HUES6 (cell line): ENCODE results near the gene SERPINA6.

Experiments
- H3K27ac ChIP-seq: 2 replicates; pipeline ENCODE4 v1.7.0; 2013; ENCODE audit warnings: low read depth, mild to moderate bottlenecking, low read length, inconsistent platforms
- H3K27me3 ChIP-seq: 2 replicates; pipeline ENCODE4 v1.6.1; 2013; ENCODE audit warnings: low read length; ENCODE audit not compliant: control insufficient read depth, insufficient read depth
- H3K36me3 ChIP-seq: 2 replicates; pipeline ENCODE4 v1.6.1; 2013; ENCODE audit warnings: low read length; ENCODE audit not compliant: control insufficient read depth, insufficient read depth
- H3K4me1 ChIP-seq: 2 replicates; pipeline ENCODE4 v1.6.1; 2013; ENCODE audit warnings: low read length; ENCODE audit not compliant: control insufficient read depth, insufficient read depth
- H3K4me3 ChIP-seq: 2 replicates; pipeline ENCODE4 v1.5.1; 2013; ENCODE audit warnings: low read depth, low read length
- H3K9ac ChIP-seq: one replicate; pipeline ENCODE4 v1.6.1; 2013; ENCODE audit warnings: mild to moderate bottlenecking, low read length
- H3K9me3 ChIP-seq: 2 replicates; pipeline ENCODE4 v1.6.1; 2013; ENCODE audit warnings: low read depth, low read length; ENCODE audit not compliant: control insufficient read depth, insufficient read depth

The SERPINA6 gene

DNA sequence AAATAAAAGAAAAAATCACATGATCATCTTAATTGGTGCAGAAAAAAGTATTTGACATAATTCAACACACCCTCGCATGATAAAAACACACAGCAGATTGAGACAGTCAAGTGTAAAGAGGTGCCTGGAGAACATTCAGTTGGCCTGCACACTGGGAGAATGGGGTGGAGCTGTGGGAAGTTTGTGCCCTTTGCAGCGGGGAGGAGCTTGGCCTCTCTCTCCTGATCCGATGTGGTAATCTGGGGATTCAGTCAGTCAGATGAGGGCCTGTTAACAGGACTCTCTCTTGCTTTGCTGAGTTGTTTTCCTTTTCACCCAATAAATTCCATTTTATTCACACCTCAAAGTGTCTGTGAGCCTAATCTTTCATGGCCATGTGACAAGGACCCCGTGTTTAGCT, 5.9 kb downstream of the SERPINA6 start:
- H3K9me3 ChIP-seq, result no peaks in the 10 kb centered on the region
- H3K4me1 ChIP-seq, result no peaks in the 10 kb centered on the region
- H3K27me3 ChIP-seq, result no peaks in the 10 kb centered on the region
- H3K9ac ChIP-seq, result no peak overlapping the region
- no peak overlapping the region for H3K4me3 ChIP-seq
- no peaks in the 10 kb centered on the region for H3K36me3 ChIP-seq
- no peak overlapping the region for H3K27ac ChIP-seq

GRCh38 chr14:94316692-94317091, 6.4 kb downstream of the SERPINA6 start:
- no peaks in the 10 kb centered on the region for H3K36me3 ChIP-seq
- no peak overlapping the region for H3K4me3 ChIP-seq
- no peak overlapping the region for H3K27ac ChIP-seq
- no peaks in the 10 kb centered on the region for H3K27me3 ChIP-seq
- no peaks in the 10 kb centered on the region for H3K9me3 ChIP-seq
- H3K9ac ChIP-seq, result no peak overlapping the region
- no peaks in the 10 kb centered on the region for H3K4me1 ChIP-seq

DNA sequence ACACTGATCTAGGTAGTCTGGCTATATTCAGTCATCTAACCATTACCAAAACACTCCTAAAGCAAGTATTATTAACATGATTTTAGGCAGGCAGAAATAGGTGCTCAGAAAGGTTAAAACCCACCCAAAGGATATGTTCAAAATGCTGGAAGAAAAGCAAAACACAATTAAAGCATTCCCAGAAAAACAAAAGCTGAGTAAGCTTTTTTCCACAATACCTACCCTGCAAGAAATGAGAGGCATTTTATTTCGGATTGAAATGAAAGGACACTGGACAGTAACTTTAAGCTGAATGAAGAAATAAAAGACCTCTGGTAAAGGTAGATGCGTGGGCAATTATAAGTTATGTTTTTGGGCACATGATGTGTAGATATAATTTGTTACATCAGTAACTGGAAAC, 8.2 kb downstream of the SERPINA6 start:
- Histone ChIP-seq H3K9ac (no peak overlapping the region), H3K4me3 (no peak overlapping the region), H3K36me3 (no peaks in the 10 kb centered on the region), H3K27ac (no peak overlapping the region), H3K4me1 (no peaks in the 10 kb centered on the region), H3K9me3 (no peaks in the 10 kb centered on the region), H3K27me3 (no peaks in the 10 kb centered on the region)

DNA sequence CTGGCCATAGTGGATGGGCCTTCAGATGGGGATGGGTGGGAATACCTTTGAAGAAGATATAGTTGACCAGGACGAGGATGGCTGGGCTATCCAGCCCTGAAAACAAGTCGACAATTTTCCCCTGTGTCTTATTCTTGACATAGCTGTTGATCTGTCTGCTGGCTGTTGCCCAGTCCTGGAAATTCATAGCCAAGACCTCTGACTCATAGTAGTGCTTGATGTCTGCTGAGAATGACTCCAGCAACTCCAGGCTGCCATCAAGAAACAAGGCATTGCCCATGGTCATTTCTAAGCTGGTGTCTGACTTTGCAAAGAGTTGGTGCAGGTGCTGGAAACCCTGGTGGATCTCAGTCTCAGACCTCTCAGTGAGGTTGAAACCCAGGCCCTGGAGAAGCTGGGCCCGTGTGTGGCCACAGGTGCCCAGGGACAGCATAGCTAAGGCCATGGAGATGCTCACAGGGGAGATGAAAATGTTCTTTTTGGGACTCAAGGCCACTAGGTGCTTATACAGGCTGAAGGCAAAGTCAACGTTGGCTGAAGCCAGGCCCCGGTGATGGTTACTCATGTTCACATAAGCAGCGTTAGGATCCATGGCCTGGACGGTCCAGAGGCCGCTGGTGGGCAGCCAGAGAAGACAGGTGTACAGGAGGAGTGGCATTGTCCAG, 9.0 kb downstream of the SERPINA6 start:
- Histone ChIP-seq H3K36me3 (no peaks in the 10 kb centered on the region), H3K4me3 (no peak overlapping the region), H3K9ac (no peak overlapping the region), H3K4me1 (no peaks in the 10 kb centered on the region), H3K9me3 (peaks cover 4% of the 10 kb centered on the region; the same call in 1 of the 2 replicates), H3K27me3 (no peaks in the 10 kb centered on the region), H3K27ac (no peak overlapping the region)

GRCh38 chr14:94312481-94313246, 10.5 kb downstream of the SERPINA6 start:
- H3K4me3 ChIP-seq, result no peak overlapping the region
- H3K27me3 ChIP-seq, result no peaks in the 10 kb centered on the region
- H3K27ac ChIP-seq, result no peak overlapping the region
- H3K9me3 ChIP-seq, result peaks cover 12% of the 10 kb centered on the region
- no peaks in the 10 kb centered on the region for H3K36me3 ChIP-seq
- H3K9ac ChIP-seq, result no peak overlapping the region
- H3K4me1 ChIP-seq, result no peaks in the 10 kb centered on the region

- Histone ChIP-seq H3K9ac (no peak overlapping the region), H3K27me3 (no peaks in the 10 kb centered on the region), H3K36me3 (no peaks in the 10 kb centered on the region), H3K4me1 (no peaks in the 10 kb centered on the region), H3K4me3 (no peak overlapping the region), H3K9me3 (peaks cover 14% of the 10 kb centered on the region), H3K27ac (no peak overlapping the region)
These were observed 12.9 kb downstream of the SERPINA6 start for GRCh38 chr14:94310248-94310647.

- Histone ChIP-seq H3K36me3 (no peaks in the 10 kb centered on the region), H3K4me3 (no peak overlapping the region), H3K4me1 (no peaks in the 10 kb centered on the region)
These were observed 13.4 kb downstream of the SERPINA6 start for GRCh38 chr14:94309721-94310120.

GRCh38 chr14:94307410-94307992, 15.6 kb downstream of the SERPINA6 start:
- Histone ChIP-seq H3K27ac (no peak overlapping the region), H3K4me1 (no peaks in the 10 kb centered on the region), H3K9ac (no peak overlapping the region), H3K36me3 (no peaks in the 10 kb centered on the region), H3K27me3 (no peaks in the 10 kb centered on the region), H3K4me3 (no peak overlapping the region), H3K9me3 (peaks cover 14% of the 10 kb centered on the region)

More at GRCh38 chr14:94309721-94310120, 13.4 kb downstream of the SERPINA6 start:
- Histone ChIP-seq H3K9me3 (peaks cover 14% of the 10 kb centered on the region), H3K9ac (no peak overlapping the region), H3K27me3 (no peaks in the 10 kb centered on the region), H3K27ac (no peak overlapping the region)

DNA sequence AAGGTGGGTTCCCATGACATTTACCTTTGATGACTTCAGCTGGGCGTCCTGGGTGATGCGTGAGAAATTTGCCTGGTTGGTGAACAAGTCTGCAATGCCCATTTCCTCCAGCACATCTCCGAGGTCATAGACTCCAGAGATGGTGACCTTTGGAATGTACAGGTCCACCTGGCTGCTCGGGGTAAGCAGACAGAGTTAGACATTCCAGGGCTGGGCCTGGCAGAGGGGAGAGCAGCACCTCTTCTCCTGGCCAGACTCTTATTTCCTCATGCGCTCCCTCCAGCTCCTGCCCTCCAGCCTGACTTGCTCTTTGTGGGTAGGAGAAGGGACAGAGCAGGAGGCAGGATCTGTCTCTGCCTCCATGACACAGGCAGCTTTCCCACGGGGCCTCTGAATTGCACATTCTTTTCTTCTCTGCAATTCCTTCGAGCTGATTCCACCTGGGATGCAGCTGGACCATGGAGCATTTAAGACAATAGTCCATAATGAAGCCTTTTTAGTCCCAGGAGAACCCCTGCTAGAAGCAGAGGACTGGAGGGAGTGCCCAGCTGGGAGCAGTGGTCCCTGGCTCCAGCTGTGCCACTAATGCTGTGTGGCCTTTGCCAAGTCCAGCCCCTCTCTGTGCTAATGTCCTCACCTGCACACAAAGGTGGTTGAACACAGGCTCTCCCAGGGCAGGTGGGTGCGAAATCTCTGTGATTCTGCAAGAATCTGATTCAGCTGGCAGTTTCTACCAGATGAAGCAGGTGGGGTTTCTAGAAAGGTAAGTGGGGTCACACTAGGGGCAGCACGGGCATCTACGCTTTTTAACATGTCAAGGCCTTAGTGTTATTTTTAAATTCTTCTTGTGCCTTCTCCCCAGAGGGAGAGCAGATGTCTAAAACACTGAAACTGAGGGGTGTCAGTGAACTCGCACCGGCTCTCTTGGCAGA, 16.8 kb downstream of the SERPINA6 start:
- Histone ChIP-seq H3K27me3 (no peaks in the 10 kb centered on the region), H3K27ac (no peak overlapping the region), H3K4me3 (no peak overlapping the region), H3K9me3 (peaks cover 14% of the 10 kb centered on the region), H3K9ac (no peak overlapping the region), H3K36me3 (no peaks in the 10 kb centered on the region), H3K4me1 (no peaks in the 10 kb centered on the region)

- Histone ChIP-seq H3K4me3 (no peak overlapping the region), H3K36me3 (no peaks in the 10 kb centered on the region), H3K4me1 (no peaks in the 10 kb centered on the region), H3K27me3 (no peaks in the 10 kb centered on the region), H3K27ac (no peak overlapping the region), H3K9me3 (peaks cover 14% of the 10 kb centered on the region), H3K9ac (no peak overlapping the region)
These were observed 17.5 kb downstream of the SERPINA6 start for GRCh38 chr14:94305620-94306019.
